SK-N-SH treated with all-trans-retinoic acid at 6 μM for 48 hours (cell line): ENCODE results near the gene UNCX.

Experiments used
- ARNTL ChIP-seq: fragments of 450-650 bp; formaldehyde crosslinking; IDR thresholded peaks from 2 replicates; pipeline ENCODE4 v1.5.0; 2020; ENCODE audit warnings: low read depth, mild to moderate bottlenecking, moderate library complexity, borderline replicate concordance
- CREB5 ChIP-seq: fragments of 250-450 bp; sonication (Bioruptor Pico); IDR thresholded peaks from 2 replicates; pipeline ENCODE4 v1.5.1; 2020; ENCODE audit warnings: low read depth, mild to moderate bottlenecking, moderate library complexity
- PATZ1 ChIP-seq: fragments of 250-450 bp; sonication (Bioruptor Pico); IDR thresholded peaks from 2 replicates; pipeline ENCODE4 v1.8.0; 2020; ENCODE audit warnings: mild to moderate bottlenecking, moderate library complexity, borderline replicate concordance
- ZFP3 ChIP-seq: fragments of 250-450 bp; sonication (Bioruptor Pico); IDR thresholded peaks from 2 replicates; pipeline ENCODE4 v1.5.0; 2020; ENCODE audit warnings: mild to moderate bottlenecking, moderate library complexity
- ZNF565 ChIP-seq: fragments of 450-650 bp; formaldehyde crosslinking; conservative IDR thresholded peaks from 2 replicates; pipeline ENCODE4 v1.5.0; 2020; ENCODE audit warnings: low read depth, mild to moderate bottlenecking, moderate library complexity
- ZNF70 ChIP-seq: fragments of 450-650 bp; formaldehyde crosslinking; IDR thresholded peaks from 2 replicates; pipeline ENCODE4 v1.5.0; 2020; ENCODE audit warnings: mild to moderate bottlenecking, moderate library complexity

GRCh38 chr7:1229202-1229947, 3.3 kb upstream of the UNCX start:
- no peak for TF ChIP-seq PATZ1
- no peak for TF ChIP-seq ZNF565 (CRISPR knock-in tag)
- TF ChIP-seq ZNF70 = no peak
- no peak for TF ChIP-seq ZFP3 (CRISPR knock-in tag)
- no peak for TF ChIP-seq CREB5 (CRISPR knock-in tag)
- TF ChIP-seq ARNTL (CRISPR knock-in tag) = no peak
